NB4 (cell line): Measurements from ENCODE around the gene PIK3C2G.

ENCODE experiments used
- DNase-seq: peaks from one replicate; pipeline ENCODE4 v3.0.0; 2010; ENCODE audit warnings: low read depth
- H3K4me3 ChIP-seq: one replicate; pipeline ENCODE4 v1.5.1; 2011; ENCODE audit warnings: mild to moderate bottlenecking, low read depth, low read length, moderate library complexity
- CTCF ChIP-seq: IDR thresholded peaks from one replicate; pipeline ENCODE4 v1.5.1; 2012; ENCODE audit warnings: low read depth, low read length
- MYC ChIP-seq: IDR thresholded peaks from 2 replicates; pipeline ENCODE4 v1.6.1; 2011; ENCODE audit warnings: low read depth, low read length
- POLR2A ChIP-seq: IDR thresholded peaks from 2 replicates; pipeline ENCODE4 v1.6.1; 2011; ENCODE audit warnings: mild to moderate bottlenecking; ENCODE audit not compliant: insufficient read length; ENCODE audit errors: extremely low read depth
- TF ChIP-seq, protein P1 (sequence below): IDR thresholded peaks from 2 replicates; pipeline ENCODE4 v1.6.1; 2011; ENCODE audit warnings: low read depth, low read length

Gene PIK3C2G

GRCh38 chr12:18320036-18320617 lies 58.8 kb downstream of the PIK3C2G start:
- no peak overlapping the region for H3K4me3 ChIP-seq
- TF ChIP-seq CTCF = peak; percentile 67
- TF ChIP-seq, protein P1, sequence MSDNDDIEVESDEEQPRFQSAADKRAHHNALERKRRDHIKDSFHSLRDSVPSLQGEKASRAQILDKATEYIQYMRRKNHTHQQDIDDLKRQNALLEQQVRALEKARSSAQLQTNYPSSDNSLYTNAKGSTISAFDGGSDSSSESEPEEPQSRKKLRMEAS = no peak
- peak; percentile 69 for DNase-seq

GRCh38 chr12:18320976-18321375 lies 59.7 kb downstream of the PIK3C2G start:
- no peak overlapping the region for H3K4me3 ChIP-seq
- no peak for DNase-seq
- TF ChIP-seq CTCF (no peak), POLR2A (no peak), MYC (no peak)
- TF ChIP-seq, protein P1 = no peak

DNA sequence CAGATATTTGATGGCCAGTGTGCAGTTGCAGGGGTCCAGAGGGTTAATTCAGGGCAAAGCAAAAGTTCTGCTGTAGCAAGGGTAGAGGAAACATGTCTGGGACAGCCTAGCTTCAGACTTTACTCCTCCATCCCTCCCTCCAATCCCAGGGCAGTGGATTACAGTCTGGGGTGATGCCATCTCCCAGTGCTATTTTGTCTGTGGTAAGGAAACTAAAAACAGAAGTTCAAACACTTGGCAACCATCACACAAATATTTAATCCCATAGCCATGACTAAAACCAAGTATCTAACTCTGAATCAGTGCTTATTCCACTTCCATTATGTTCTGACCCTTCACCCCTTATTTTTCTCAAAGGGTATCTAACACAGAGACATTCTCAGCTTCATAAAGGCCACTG lies 61.8 kb downstream of the PIK3C2G start:
- no peak for DNase-seq
- TF ChIP-seq POLR2A (no peak), CTCF (no peak), MYC (no peak)
- TF ChIP-seq, protein P1 = no peak
- H3K4me3 ChIP-seq = no peak overlapping the region

GRCh38 chr12:18327036-18327435 lies 65.7 kb downstream of the PIK3C2G start:
- no peak for TF ChIP-seq CTCF
- TF ChIP-seq MYC = no peak
- TF ChIP-seq, protein P1 = no peak
- no peak for DNase-seq
- no peak overlapping the region for H3K4me3 ChIP-seq

DNA sequence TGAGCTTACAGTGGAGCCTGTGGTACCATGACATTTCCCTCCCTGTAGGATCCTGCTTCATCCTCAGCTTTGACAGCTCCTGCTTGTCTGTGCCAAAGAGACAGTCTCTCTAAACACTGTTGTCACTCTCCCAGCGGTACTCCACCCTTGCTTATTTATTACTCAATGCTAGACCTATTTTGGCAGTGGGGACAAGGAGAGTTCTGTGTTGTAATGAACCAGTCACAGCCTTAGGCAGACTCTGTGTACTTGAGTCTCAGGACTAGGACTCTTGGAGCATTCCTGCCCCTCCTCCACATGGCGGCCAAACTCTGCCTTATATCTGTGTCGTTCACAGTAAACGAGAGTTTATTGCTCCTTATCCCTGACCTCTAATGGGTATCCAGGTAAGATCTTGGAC lies 70.9 kb downstream of the PIK3C2G start:
- no peak overlapping the region for H3K4me3 ChIP-seq
- DNase-seq = no peak
- TF ChIP-seq CTCF (no peak), MYC (no peak), POLR2A (no peak)
- TF ChIP-seq, protein P1 = no peak

GRCh38 chr12:18339633-18340032 lies 78.3 kb downstream of the PIK3C2G start:
- TF ChIP-seq CTCF (no peak), POLR2A (no peak)
- no peak overlapping the region for H3K4me3 ChIP-seq
- DNase-seq = no peak
